ENCODE results near the gene CST5. TPM values are rescaled to one million over a fixed set of nuclear protein-coding genes. Genes with fewer than 3 reads are reported as not detected.
"Not testable (repeated sequence)": the region's sequence is repeated elsewhere in the genome, so short reads cannot be mapped to it uniquely, and the experiment has no call there.

The CST5 gene
- polyA plus RNA-seq, 3 donors = 0.47 to 0.97 TPM; not detected in 1

GRCh38 chr20:23856736-23857135, 22.8 kb downstream of the CST5 start:
- DNase-seq (ENCODE audit: low read depth in 3 of 3, low spot score in 2 of 3) = no peak

GRCh38 chr20:23856226-23856625, 23.3 kb downstream of the CST5 start:
- no peak for DNase-seq (ENCODE audit: low read depth in 3 of 3, low spot score in 2 of 3)

DNA sequence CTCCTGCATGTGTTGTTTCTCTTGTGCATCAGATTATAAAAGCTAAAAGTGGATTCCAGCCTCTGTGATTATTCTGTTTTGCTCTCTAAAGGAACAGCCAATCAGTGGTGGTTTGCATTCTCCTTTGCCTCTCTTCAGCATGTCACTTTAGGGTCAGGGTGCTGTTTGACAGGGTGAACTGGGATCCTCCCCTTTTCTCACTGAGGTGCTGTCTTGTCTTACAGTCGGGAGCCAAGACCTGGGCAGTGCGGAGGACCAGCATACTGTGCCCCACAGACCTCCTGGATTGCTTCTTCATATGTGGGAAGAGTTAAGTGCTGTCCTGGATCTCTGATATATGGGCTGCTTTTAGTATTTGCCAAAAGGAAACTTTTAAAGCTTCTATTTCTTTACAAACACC, 37.9 kb downstream of the CST5 start:
- no peak for DNase-seq (ENCODE audit: low read depth in 3 of 3, low spot score in 2 of 3)

DNA sequence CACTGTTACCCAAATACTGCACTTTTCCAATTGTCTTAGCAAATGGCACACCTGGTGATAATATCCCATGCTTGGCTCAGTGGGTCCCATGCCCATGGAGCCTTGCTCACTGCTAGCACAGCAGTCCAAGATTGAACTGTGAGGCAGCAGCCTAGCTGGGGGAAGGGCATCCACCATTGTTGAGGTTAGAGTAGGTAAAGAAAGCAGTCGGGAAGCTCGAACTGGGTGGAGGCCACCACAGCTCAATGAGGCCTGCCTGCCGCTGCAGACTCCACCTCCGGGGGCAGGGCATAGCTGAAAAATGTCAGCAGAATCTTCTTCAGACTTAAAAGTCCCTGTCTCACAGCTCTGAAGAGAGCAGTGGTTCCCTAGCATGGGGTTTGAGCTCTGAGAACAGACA, 43.8 kb downstream of the CST5 start:
- DNase-seq (ENCODE audit: low read depth in 3 of 3, low spot score in 2 of 3) = no peak

DNA sequence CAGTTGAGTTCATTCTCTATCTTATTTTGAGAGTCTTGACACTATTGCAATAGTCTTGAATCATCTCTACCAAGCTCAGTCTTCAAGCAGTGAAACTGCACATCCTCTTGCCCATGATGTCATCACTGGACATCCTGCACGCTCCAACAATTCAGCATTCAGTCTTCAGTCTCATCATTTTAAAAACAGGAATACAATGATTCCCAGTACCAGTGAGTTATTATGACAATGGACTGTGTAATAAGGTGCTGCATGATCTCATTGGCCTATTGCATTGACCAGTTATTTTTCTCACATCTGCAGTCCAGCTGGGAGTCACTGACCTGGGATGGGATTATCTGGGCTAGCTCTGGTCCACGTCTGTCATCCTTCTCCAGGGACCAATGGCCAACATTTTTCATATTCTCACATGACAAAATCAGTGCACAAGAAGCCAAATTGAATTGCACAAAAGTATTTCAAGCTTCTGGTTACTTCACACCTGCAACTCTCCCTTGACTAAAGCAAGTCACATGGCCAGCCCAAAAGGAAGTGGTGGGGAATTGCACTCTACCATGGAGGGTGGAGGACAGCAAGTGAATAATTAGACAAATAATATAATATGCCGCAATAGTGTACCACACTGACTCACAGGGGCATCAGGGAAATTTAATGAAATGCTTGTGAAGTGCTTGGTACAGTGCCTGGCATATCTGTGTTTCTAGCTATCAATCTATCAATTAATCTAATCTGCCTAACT, 46.6 kb downstream of the CST5 start:
- DNase-seq (ENCODE audit: low read depth in 3 of 3, low spot score in 2 of 3) = no peak

DNA sequence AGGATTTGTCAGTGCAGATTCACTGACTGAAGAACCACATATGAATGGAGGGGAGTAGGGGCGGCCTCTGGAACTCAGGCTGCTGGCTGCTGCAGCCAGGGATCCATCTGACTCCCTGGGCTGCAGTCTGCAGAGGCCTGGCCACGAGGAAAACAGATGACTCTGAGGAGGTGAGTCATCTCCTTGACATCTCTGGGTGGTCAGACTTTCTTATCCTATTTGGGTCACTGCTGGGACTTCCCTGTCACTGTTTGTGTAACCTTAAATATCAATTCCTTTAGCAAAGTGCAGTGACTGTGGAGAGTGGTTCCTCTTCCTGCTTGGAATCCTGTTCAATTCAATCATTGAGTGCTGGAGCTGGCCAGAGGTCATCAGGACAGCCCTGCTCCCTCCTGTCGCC, 47.6 kb downstream of the CST5 start:
- not testable (repeated sequence) for DNase-seq (ENCODE audit: low read depth in 3 of 3, low spot score in 2 of 3)

DNA sequence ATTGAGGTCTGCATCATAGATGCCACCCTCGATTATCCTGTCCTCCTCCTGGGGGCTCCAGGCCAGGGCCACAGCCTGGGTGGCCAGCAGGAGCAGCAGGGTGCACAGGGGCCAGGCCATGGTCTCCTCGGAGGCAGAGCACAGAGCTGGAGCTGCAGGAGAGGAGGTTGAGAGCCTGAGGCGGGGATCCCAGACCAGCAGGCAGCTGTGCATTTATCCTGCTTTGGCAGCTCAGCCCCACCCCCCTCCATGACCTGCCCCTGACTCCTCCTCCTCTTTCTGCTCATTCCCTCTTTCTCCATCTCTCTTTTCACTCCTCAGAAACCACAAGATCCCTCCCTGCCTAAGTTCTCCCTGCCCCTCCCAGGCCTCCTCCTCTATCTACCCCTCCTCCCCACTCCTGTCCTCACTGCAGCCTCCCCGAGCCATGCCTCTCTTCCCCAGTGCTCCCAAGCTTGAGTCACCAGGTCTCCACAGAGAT, 53.0 kb downstream of the CST5 start, which contains the start of gene CST2:
Gene CST2 (minus strand): TSS at position 189 of the 481 bp plus-strand sequence. CDS start 69 bp downstream, at position 120.
- no peak for DNase-seq (ENCODE audit: low read depth in 3 of 3, low spot score in 2 of 3)

Other genes starting within 250 kb of the CST5 start
- gene CST3, start 241.8 kb downstream of the CST5 start, polyA plus RNA-seq (ENCODE audit: insufficient read length in 3 of 3) = 100 to 1,000 TPM; 116 to 150 (median 139) TPM
- not detected for gene CST4, start 190.7 kb downstream of the CST5 start, polyA plus RNA-seq (ENCODE audit: insufficient read length in 3 of 3)
- not detected for gene CST1, start 128.8 kb downstream of the CST5 start, polyA plus RNA-seq (ENCODE audit: insufficient read length in 3 of 3)
- gene CST2, start 53.0 kb downstream of the CST5 start, polyA plus RNA-seq (ENCODE audit: insufficient read length in 3 of 3) = not detected
- gene GGTLC1, start 109.0 kb upstream of the CST5 start, polyA plus RNA-seq (ENCODE audit: insufficient read length in 3 of 3) = not detected